NT2/D1 (cell line): Measurements from ENCODE around the gene ITGB5.
"Not testable (repeated sequence)": the region's sequence is repeated elsewhere in the genome, so short reads cannot be mapped to it uniquely, and the experiment has no call there.

ENCODE experiments used
- DNase-seq: peaks from one replicate; pipeline ENCODE4 v3.0.0-alpha.2; 2011; ENCODE audit warnings: low read depth, low spot score
- H3K27me3 ChIP-seq: 2 replicates; pipeline ENCODE4 v1.6.0; 2011; ENCODE audit warnings: mild to moderate bottlenecking; ENCODE audit not compliant: insufficient read length, insufficient read depth
- H3K36me3 ChIP-seq: 2 replicates; pipeline ENCODE4 v1.6.1; 2011; ENCODE audit warnings: mild to moderate bottlenecking, low read length, mixed read lengths; ENCODE audit not compliant: insufficient read depth, insufficient read length
- H3K4me1 ChIP-seq: 2 replicates; pipeline ENCODE4 v1.5.1; 2011; ENCODE audit not compliant: insufficient read depth, insufficient read length
- H3K4me3 ChIP-seq: 2 replicates; pipeline ENCODE4 v1.5.1; 2011; ENCODE audit warnings: low read depth; ENCODE audit not compliant: insufficient read length
- H3K9ac ChIP-seq: 2 replicates; pipeline ENCODE4 v1.6.0; 2011; ENCODE audit warnings: low read depth; ENCODE audit not compliant: insufficient read length
- H3K9me3 ChIP-seq: 2 replicates; pipeline ENCODE4 v1.5.1; 2011; ENCODE audit warnings: mild to moderate bottlenecking, low read length; ENCODE audit not compliant: insufficient read depth
- SUZ12 ChIP-seq: IDR thresholded peaks from 2 replicates; pipeline ENCODE4 v1.6.1; 2011; ENCODE audit not compliant: insufficient read length, insufficient read depth; ENCODE audit errors: extremely low read depth
- YY1 ChIP-seq: IDR thresholded peaks from 2 replicates; pipeline ENCODE4 v1.6.1; 2011; ENCODE audit not compliant: insufficient read length, insufficient read depth
- ZNF274 ChIP-seq: IDR thresholded peaks from 2 replicates; pipeline ENCODE4 v1.6.1; 2011; ENCODE audit warnings: mild to moderate bottlenecking, low read depth, low read length

Gene ITGB5

GRCh38 chr3:124759666-124760401 lies 127.3 kb downstream of the ITGB5 start:
- TF ChIP-seq SUZ12 = no peak
- TF ChIP-seq ZNF274 = no peak
- TF ChIP-seq YY1 = no peak
- Histone ChIP-seq H3K9me3 (no peaks in the 10 kb centered on the region), H3K36me3 (peaks cover 27% of the 10 kb centered on the region), H3K4me1 (no peaks in the 10 kb centered on the region), H3K27me3 (no peaks in the 10 kb centered on the region), H3K9ac (no peak overlapping the region), H3K4me3 (no peak overlapping the region)
- no peak for DNase-seq

GRCh38 chr3:124758851-124759635 lies 128.1 kb downstream of the ITGB5 start:
- no peaks in the 10 kb centered on the region for H3K9me3 ChIP-seq
- H3K36me3 ChIP-seq = peaks cover 19% of the 10 kb centered on the region
- no peaks in the 10 kb centered on the region for H3K4me1 ChIP-seq
- H3K9ac ChIP-seq = no peak overlapping the region
- no peaks in the 10 kb centered on the region for H3K27me3 ChIP-seq
- no peak overlapping the region for H3K4me3 ChIP-seq
- TF ChIP-seq ZNF274 = no peak
- no peak for TF ChIP-seq SUZ12
- no peak for TF ChIP-seq YY1
- DNase-seq = no peak

- not testable (repeated sequence) for H3K27me3 ChIP-seq, H3K4me3 ChIP-seq, H3K4me1 ChIP-seq, H3K36me3 ChIP-seq, H3K9me3 ChIP-seq, H3K9ac ChIP-seq, DNase-seq
Measured at GRCh38 chr3:124757926-124758325, 129.2 kb downstream of the ITGB5 start.

- DNase-seq = no peak
- Histone ChIP-seq H3K36me3 (peaks cover 20% of the 10 kb centered on the region), H3K27me3 (no peaks in the 10 kb centered on the region), H3K9me3 (peaks cover 16% of the 10 kb centered on the region; the same call in 1 of the 2 replicates), H3K4me1 (no peaks in the 10 kb centered on the region), H3K4me3 (no peak overlapping the region), H3K9ac (no peak overlapping the region)
- no peak for TF ChIP-seq SUZ12
- TF ChIP-seq YY1 = no peak
- TF ChIP-seq ZNF274 = no peak
Measured at GRCh38 chr3:124752051-124752450, 135.1 kb downstream of the ITGB5 start.

GRCh38 chr3:124751501-124751900 lies 135.7 kb downstream of the ITGB5 start:
- Histone ChIP-seq H3K9me3 (peaks cover 16% of the 10 kb centered on the region; the same call in 1 of the 2 replicates), H3K36me3 (peaks cover 26% of the 10 kb centered on the region), H3K9ac (no peak overlapping the region), H3K27me3 (no peaks in the 10 kb centered on the region), H3K4me3 (no peak overlapping the region), H3K4me1 (no peaks in the 10 kb centered on the region)
- DNase-seq = no peak
- TF ChIP-seq SUZ12 (no peak), ZNF274 (no peak), YY1 (no peak)

- H3K27me3 ChIP-seq, H3K4me3 ChIP-seq, H3K4me1 ChIP-seq, DNase-seq, H3K9ac ChIP-seq: not testable (repeated sequence)
- Histone ChIP-seq H3K9me3 (peaks cover 16% of the 10 kb centered on the region; the same call in 1 of the 2 replicates), H3K36me3 (peaks cover 42% of the 10 kb centered on the region)
Measured at GRCh38 chr3:124749877-124750276, 137.3 kb downstream of the ITGB5 start.

GRCh38 chr3:124748560-124749198 lies 138.5 kb downstream of the ITGB5 start:
- Histone ChIP-seq H3K36me3 (peaks cover 54% of the 10 kb centered on the region), H3K4me3 (no peak overlapping the region), H3K9me3 (peaks cover 16% of the 10 kb centered on the region; the same call in 1 of the 2 replicates), H3K27me3 (no peaks in the 10 kb centered on the region), H3K9ac (no peak overlapping the region), H3K4me1 (no peaks in the 10 kb centered on the region)
- TF ChIP-seq ZNF274 (no peak), YY1 (no peak)
- no peak for DNase-seq
